ENCODE results near the gene ABLIM1.

ABLIM1 gene

GRCh38 chr10:114648368-114648767 is 9.7 kb downstream of the ABLIM1 start:
- Histone ChIP-seq H3K36me3 (ENCODE audit: insufficient read depth, low read length) (no peaks in the 10 kb centered on the region), H3K9ac (ENCODE audit: low read depth, low read length) (no peak overlapping the region), H3K9me3 (ENCODE audit: control insufficient read depth, insufficient read depth, low read length) (no peaks in the 10 kb centered on the region), H3K4me1 (ENCODE audit: insufficient read depth, low read length) (no peaks in the 10 kb centered on the region)

- H3K9me3 ChIP-seq (ENCODE audit: control insufficient read depth, insufficient read depth, low read length): no peaks in the 10 kb centered on the region
- no peaks in the 10 kb centered on the region for H3K4me1 ChIP-seq (ENCODE audit: insufficient read depth, low read length)
- H3K36me3 ChIP-seq (ENCODE audit: insufficient read depth, low read length): no peaks in the 10 kb centered on the region
- H3K9ac ChIP-seq (ENCODE audit: low read depth, low read length): no peak overlapping the region
These were observed 10.4 kb downstream of the ABLIM1 start for GRCh38 chr10:114647545-114648138.

GRCh38 chr10:114646426-114646825 is 11.6 kb downstream of the ABLIM1 start:
- Histone ChIP-seq H3K9me3 (ENCODE audit: control insufficient read depth, insufficient read depth, low read length) (no peaks in the 10 kb centered on the region), H3K4me1 (ENCODE audit: insufficient read depth, low read length) (no peaks in the 10 kb centered on the region), H3K9ac (ENCODE audit: low read depth, low read length) (no peak overlapping the region), H3K36me3 (ENCODE audit: insufficient read depth, low read length) (no peaks in the 10 kb centered on the region)

DNA sequence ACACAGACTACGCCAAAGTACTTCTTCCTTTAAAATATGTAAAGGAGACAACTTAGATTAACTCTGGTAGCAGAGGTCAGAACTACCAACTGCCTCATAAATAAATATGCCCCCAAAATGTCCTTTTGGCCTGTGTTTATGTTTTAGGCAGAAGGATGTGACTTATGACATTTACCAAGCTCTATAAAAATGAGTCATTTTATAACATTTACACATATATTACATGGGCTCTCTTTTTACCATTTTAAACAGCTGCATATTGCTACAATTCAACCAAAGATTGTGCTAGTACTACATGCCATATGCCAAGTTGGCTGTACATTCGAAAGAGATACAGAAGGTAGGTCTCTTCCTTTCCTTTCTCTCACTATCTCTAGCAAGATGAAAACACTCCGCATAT is 12.4 kb downstream of the ABLIM1 start:
- no peaks in the 10 kb centered on the region for H3K4me1 ChIP-seq (ENCODE audit: insufficient read depth, low read length)
- no peak overlapping the region for H3K9ac ChIP-seq (ENCODE audit: low read depth, low read length)
- H3K9me3 ChIP-seq (ENCODE audit: control insufficient read depth, insufficient read depth, low read length): no peaks in the 10 kb centered on the region
- no peaks in the 10 kb centered on the region for H3K36me3 ChIP-seq (ENCODE audit: insufficient read depth, low read length)

DNA sequence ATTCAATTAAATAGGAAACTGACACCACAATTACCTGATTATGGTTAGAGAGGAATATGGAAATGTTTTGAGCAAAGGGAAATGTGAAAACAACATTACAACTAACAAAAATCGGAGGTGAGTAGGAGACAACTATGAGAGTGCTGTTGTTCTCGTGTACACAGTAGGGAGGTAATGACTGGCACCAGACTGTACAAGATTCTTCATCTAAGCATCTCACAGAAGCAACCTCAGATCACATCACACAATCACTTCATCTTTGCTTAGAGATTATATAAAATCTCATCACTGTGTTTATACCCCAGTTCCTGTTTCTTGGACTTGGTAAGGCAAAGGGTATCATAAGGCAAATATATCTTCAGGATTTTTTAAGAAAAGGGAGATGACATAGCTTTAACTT is 14.9 kb downstream of the ABLIM1 start:
- no peak overlapping the region for H3K9ac ChIP-seq (ENCODE audit: low read depth, low read length)
- H3K9me3 ChIP-seq (ENCODE audit: control insufficient read depth, insufficient read depth, low read length): no peaks in the 10 kb centered on the region
- H3K4me1 ChIP-seq (ENCODE audit: insufficient read depth, low read length): no peaks in the 10 kb centered on the region
- no peaks in the 10 kb centered on the region for H3K36me3 ChIP-seq (ENCODE audit: insufficient read depth, low read length)

DNA sequence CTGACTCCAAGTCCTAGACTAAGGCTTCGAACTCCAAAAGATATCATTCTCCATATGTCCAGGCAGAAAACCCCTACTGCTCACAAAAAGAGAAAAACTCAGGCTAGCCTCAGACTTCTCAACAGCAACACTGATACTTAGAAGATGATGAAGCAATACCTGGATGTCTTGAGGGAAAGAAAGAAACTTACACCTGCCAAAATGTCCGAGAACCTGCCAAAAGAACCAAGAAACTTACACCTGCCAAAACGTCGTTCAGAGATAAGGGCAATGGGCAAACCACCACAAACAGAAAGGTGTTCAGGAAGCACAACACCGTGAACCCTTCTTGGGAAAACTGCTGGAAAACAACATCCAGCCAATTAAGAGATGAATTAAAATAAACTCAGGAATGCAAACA is 15.3 kb downstream of the ABLIM1 start:
- H3K4me1 ChIP-seq (ENCODE audit: insufficient read depth, low read length): no peaks in the 10 kb centered on the region
- H3K36me3 ChIP-seq (ENCODE audit: insufficient read depth, low read length): no peaks in the 10 kb centered on the region
- no peak overlapping the region for H3K9ac ChIP-seq (ENCODE audit: low read depth, low read length)
- H3K9me3 ChIP-seq (ENCODE audit: control insufficient read depth, insufficient read depth, low read length): no peaks in the 10 kb centered on the region

GRCh38 chr10:114638821-114639625 is 19.1 kb downstream of the ABLIM1 start:
- no peaks in the 10 kb centered on the region for H3K36me3 ChIP-seq (ENCODE audit: insufficient read depth, low read length)
- H3K9ac ChIP-seq (ENCODE audit: low read depth, low read length): no peak overlapping the region
- H3K4me1 ChIP-seq (ENCODE audit: insufficient read depth, low read length): peaks cover 11% of the 10 kb centered on the region
- H3K9me3 ChIP-seq (ENCODE audit: control insufficient read depth, insufficient read depth, low read length): no peaks in the 10 kb centered on the region

GRCh38 chr10:114635797-114636550 is 22.1 kb downstream of the ABLIM1 start:
- no peak overlapping the region for H3K9ac ChIP-seq (ENCODE audit: low read depth, low read length)
- H3K4me1 ChIP-seq (ENCODE audit: insufficient read depth, low read length): peaks cover 29% of the 10 kb centered on the region
- H3K9me3 ChIP-seq (ENCODE audit: control insufficient read depth, insufficient read depth, low read length): no peaks in the 10 kb centered on the region
- H3K36me3 ChIP-seq (ENCODE audit: insufficient read depth, low read length): no peaks in the 10 kb centered on the region

GRCh38 chr10:114635101-114635500 is 23.0 kb downstream of the ABLIM1 start:
- no peak overlapping the region for H3K9ac ChIP-seq (ENCODE audit: low read depth, low read length)

DNA sequence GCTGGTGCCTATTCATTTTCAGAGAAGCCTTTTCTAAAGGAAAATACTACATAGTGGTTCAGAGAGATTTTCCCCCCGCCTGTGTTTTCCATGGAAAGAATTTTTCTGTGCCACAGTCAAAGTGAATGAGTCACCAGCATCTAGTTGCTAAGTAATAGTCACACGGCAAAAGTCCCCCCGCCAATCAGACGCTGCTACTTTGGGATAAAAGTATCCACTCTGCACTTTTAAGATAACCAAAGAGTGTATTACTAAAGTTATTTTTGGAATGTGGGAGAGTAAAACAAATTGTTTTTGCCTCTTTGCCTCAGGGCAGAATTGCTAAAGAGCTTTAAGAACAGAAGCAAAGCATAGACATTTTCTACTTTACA is 23.5 kb downstream of the ABLIM1 start:
- Histone ChIP-seq H3K36me3 (ENCODE audit: insufficient read depth, low read length) (no peaks in the 10 kb centered on the region), H3K4me1 (ENCODE audit: insufficient read depth, low read length) (peaks cover 29% of the 10 kb centered on the region), H3K9me3 (ENCODE audit: control insufficient read depth, insufficient read depth, low read length) (no peaks in the 10 kb centered on the region), H3K9ac (ENCODE audit: low read depth, low read length) (peak overlapping the region; percentile 29; the same call in 1 of the 2 replicates)

More at GRCh38 chr10:114635101-114635500, 23.0 kb downstream of the ABLIM1 start:
- H3K4me1 ChIP-seq (ENCODE audit: insufficient read depth, low read length): peaks cover 29% of the 10 kb centered on the region
- H3K9me3 ChIP-seq (ENCODE audit: control insufficient read depth, insufficient read depth, low read length): no peaks in the 10 kb centered on the region
- H3K36me3 ChIP-seq (ENCODE audit: insufficient read depth, low read length): no peaks in the 10 kb centered on the region

DNA sequence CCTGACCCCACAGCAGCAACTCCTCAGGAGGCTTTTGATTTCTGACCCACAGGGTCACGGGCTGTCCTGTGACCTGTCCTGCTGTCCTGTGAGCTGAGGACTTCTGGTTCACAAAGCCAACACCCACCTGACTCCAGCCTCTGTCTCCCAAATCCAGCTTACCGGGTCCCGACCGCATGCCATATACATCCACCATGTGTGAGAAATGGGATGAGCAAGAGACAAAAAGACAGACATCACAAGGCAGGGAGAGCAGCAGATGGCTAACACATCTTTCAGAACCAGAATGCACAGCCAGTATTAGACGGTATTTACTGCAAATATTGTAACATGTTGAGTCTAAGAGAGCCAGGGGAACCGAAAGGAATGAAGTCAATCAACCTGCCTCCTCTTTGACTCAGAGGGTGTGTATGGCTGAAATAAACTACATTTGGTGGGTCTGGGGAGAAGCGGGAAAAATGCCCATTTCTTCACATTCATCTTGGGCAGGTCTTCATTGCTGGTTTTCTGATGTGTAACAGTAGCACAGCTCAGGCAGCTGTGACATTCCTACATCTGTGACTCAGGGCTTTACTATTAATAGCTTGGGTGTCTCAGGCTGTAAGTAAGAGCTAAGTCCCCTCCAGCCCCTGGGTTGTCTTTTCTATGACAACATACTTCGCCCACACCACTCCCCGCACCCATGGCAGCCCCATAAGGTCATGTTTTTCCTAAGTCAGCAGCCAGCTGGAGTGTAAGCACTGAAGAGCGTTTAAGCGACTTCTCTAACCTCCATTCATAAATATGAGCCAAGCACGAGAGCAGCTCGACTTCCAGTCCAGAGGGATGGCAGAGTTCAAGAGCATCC is 25.0 kb downstream of the ABLIM1 start:
- Histone ChIP-seq H3K9ac (ENCODE audit: low read depth, low read length) (peak overlapping the region; percentile 85; the same call in 1 of the 2 replicates), H3K36me3 (ENCODE audit: insufficient read depth, low read length) (no peaks in the 10 kb centered on the region), H3K9me3 (ENCODE audit: control insufficient read depth, insufficient read depth, low read length) (no peaks in the 10 kb centered on the region), H3K4me1 (ENCODE audit: insufficient read depth, low read length) (peaks cover 29% of the 10 kb centered on the region)

DNA sequence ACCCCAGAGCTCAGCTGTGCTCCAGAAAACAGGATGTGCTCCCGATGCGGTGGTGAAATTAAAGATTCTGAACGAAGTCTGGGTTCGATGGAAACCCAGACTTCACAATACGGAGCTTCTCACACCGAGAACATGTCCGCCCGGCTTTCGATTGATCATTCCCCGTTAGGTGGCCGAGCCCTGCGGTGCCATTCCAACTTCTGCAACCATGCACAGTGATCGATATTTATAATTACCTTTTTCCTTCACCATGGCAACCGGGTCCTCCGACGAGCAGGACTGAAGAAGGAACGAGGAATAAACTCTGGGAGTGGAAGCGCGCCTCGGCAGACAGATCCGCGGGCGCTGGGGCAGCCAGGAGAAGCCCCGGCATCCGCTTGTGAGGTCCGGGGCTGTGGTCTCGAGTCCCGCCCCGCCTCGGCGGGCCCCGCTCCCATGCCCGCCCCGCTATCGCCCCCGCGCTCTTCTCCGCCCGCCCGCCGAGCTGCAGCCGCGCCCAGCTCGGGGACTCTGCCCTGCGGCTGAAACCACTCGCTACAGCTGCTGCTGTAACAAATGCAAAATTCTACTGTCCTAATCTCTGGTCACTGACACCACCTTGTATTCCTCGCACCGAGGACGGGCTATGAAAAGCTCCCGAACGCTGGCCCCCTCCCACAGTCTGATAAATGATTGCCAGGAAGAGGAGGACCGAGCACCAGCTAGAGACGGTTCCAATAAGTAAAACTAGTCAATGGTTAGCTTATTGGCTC is 26.2 kb downstream of the ABLIM1 start:
- H3K4me1 ChIP-seq (ENCODE audit: insufficient read depth, low read length): peaks cover 29% of the 10 kb centered on the region
- H3K36me3 ChIP-seq (ENCODE audit: insufficient read depth, low read length): no peaks in the 10 kb centered on the region
- peak overlapping the region; percentile 85 for H3K9ac ChIP-seq (ENCODE audit: low read depth, low read length)
- H3K9me3 ChIP-seq (ENCODE audit: control insufficient read depth, insufficient read depth, low read length): no peaks in the 10 kb centered on the region

DNA sequence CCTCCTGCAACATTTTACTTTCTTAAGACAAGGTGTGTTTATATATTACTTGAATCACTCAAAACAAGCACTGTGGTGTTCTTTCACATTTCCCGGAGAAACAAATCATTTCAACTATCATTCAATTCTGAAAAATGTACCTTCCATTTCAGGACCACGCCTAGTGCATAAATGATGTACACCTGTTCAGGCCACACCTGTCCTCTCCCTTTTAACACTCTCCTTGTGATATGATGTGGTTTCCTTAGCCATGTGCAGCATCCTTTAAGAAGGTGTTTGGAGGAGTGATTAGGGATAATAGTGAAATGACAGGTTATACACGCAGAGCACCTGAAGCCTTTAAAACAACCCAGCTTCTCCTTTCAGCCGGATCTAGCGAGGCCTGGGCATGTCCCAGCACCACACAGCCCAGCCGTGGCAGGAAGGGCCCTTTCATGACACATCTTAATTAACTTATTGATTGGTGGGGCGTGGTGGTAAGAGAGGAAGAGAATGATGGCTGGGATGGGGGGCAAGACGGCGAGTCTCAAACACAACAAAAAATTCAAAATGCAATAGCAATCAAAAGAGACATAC is 26.9 kb downstream of the ABLIM1 start:
- peaks cover 29% of the 10 kb centered on the region for H3K4me1 ChIP-seq (ENCODE audit: insufficient read depth, low read length)
- no peaks in the 10 kb centered on the region for H3K9me3 ChIP-seq (ENCODE audit: control insufficient read depth, insufficient read depth, low read length)
- H3K36me3 ChIP-seq (ENCODE audit: insufficient read depth, low read length): no peaks in the 10 kb centered on the region
- peak overlapping the region; percentile 85 for H3K9ac ChIP-seq (ENCODE audit: low read depth, low read length)
